Endodermal cell (in vitro differentiated cells): ENCODE measurements around the gene THSD4. TPM values are rescaled to one million over a fixed set of nuclear protein-coding genes. Genes with fewer than 3 reads are reported as not detected.

Experiments used
- DNase-seq: peaks from one replicate; pipeline ENCODE4 v3.0.0-alpha.2; 2017
- H3K27ac ChIP-seq: 2 replicates; pipeline ENCODE4 v1.5.1; 2013; ENCODE audit warnings: mild to moderate bottlenecking, low read depth, low read length, moderate library complexity
- H3K27me3 ChIP-seq: 2 replicates; pipeline ENCODE4 v1.6.1; 2013; ENCODE audit warnings: mild to moderate bottlenecking, low read length, moderate library complexity; ENCODE audit not compliant: insufficient read depth, control insufficient read depth, poor library complexity, severe bottlenecking
- H3K36me3 ChIP-seq: 2 replicates; pipeline ENCODE4 v1.7.0; 2013; ENCODE audit warnings: mild to moderate bottlenecking, low read length, moderate library complexity; ENCODE audit not compliant: control insufficient read depth, insufficient read depth
- H3K4me1 ChIP-seq: one replicate; pipeline ENCODE4 v1.7.0; 2013; ENCODE audit warnings: low read length; ENCODE audit not compliant: control insufficient read depth, insufficient read depth
- H3K4me3 ChIP-seq: 2 replicates; pipeline ENCODE4 v1.5.1; 2013; ENCODE audit warnings: mild to moderate bottlenecking, low read length, moderate library complexity
- H3K9ac ChIP-seq: 2 replicates; pipeline ENCODE4 v1.6.1; 2013; ENCODE audit warnings: mild to moderate bottlenecking, low read length, moderate library complexity; ENCODE audit not compliant: poor library complexity, severe bottlenecking; ENCODE audit errors: extremely low read depth
- H3K9me3 ChIP-seq: 2 replicates; pipeline ENCODE4 v1.6.1; 2013; ENCODE audit warnings: mild to moderate bottlenecking, low read length, moderate library complexity; ENCODE audit not compliant: control insufficient read depth
- H3K27ac Mint-ChIP-seq: 2 replicates; pipeline ENCODE4 v1.8.0; 2020; ENCODE audit warnings: mixed read lengths
- H3K27me3 Mint-ChIP-seq: 2 replicates; pipeline ENCODE4 v1.8.0; 2021; ENCODE audit warnings: mild to moderate bottlenecking, mixed read lengths; ENCODE audit not compliant: insufficient read depth
- H3K36me3 Mint-ChIP-seq: 2 replicates; pipeline ENCODE4 v1.8.0; 2020; ENCODE audit warnings: low read depth, mixed read lengths
- H3K4me1 Mint-ChIP-seq: 2 replicates; pipeline ENCODE4 v1.8.0; 2020; ENCODE audit warnings: mixed read lengths
- H3K4me3 Mint-ChIP-seq: 2 replicates; pipeline ENCODE4 v1.8.0; 2020; ENCODE audit warnings: mild to moderate bottlenecking, moderate library complexity, mixed read lengths
- H3K9me3 Mint-ChIP-seq: 2 replicates; pipeline ENCODE4 v1.8.0; 2020; ENCODE audit warnings: mild to moderate bottlenecking, mixed read lengths
- WGBS, 2 experiments: methylation state at CpG; one replicate each; pipeline versions ENCODE4 v1.1.5 to v1.1.7; 2013; ENCODE audit warnings: missing lambda C conversion rate in 2 of 2, mixed read lengths in 1 of 2; ENCODE audit not compliant: insufficient coverage in 1 of 2, insufficient read length in 1 of 2; 5-methylcytosine and 5-hydroxymethylcytosine counted together
- total RNA-seq, 2 donors: library from RNA; stranded (reverse); fragmentation: NEBNext Ultra II Directional in 1 of 2; extraction: Animal tissue kit (Norgen Biotek cat#: 25700) in 1 of 2; gene quantifications; 2 replicates in 1 of 2; 3 replicates in 1 of 2; pipeline ENCODE4 v1.2.1, GENCODE V29; 2021
- TF ChIP-seq, protein P1 (sequence below): fragments of 200-600 bp; sonication (generic); conservative IDR thresholded peaks from 2 replicates; pipeline ENCODE4 v1.5.0; 2021; ENCODE audit warnings: antibody characterized with exemption, mild to moderate bottlenecking

Gene THSD4
- total RNA-seq, 2 donors from 2014 or later = 4.6 to 5.4 TPM

DNA sequence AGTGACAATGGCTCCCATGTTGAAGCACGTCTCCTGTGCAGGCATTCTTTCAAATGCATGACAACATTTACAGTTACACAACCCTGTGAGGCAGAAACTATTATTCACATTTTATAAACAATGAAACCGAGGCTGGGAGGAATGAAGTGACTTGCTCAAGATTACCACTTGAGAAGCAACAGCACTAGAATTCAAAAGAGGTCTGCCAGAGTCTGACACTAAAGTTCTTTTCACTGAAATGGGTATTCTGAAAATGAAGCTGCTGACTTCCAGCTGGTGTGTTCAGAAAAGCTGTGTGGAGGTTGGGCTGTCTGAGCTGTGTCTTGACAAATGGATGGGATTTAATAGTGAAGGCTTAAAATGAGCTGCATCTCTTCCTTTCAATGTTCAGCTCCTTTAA is 104.4 kb downstream of the THSD4 start:
- no peaks in the 10 kb centered on the region for H3K36me3 ChIP-seq
- DNase-seq = no peak
- Mint-ChIP-seq H3K4me1 (no peaks in the 10 kb centered on the region), H3K4me3 (no peak overlapping the region), H3K36me3 (no peaks in the 10 kb centered on the region), H3K27me3 (peaks cover 20% of the 10 kb centered on the region), H3K27ac (no peak overlapping the region), H3K9me3 (peaks cover 4% of the 10 kb centered on the region)
- WGBS, 2 experiments = 67 to 76% methylated on average over 1 to 2 of the region's 2 CpGs
- H3K4me1 ChIP-seq = no peaks in the 10 kb centered on the region
- TF ChIP-seq, protein P1, sequence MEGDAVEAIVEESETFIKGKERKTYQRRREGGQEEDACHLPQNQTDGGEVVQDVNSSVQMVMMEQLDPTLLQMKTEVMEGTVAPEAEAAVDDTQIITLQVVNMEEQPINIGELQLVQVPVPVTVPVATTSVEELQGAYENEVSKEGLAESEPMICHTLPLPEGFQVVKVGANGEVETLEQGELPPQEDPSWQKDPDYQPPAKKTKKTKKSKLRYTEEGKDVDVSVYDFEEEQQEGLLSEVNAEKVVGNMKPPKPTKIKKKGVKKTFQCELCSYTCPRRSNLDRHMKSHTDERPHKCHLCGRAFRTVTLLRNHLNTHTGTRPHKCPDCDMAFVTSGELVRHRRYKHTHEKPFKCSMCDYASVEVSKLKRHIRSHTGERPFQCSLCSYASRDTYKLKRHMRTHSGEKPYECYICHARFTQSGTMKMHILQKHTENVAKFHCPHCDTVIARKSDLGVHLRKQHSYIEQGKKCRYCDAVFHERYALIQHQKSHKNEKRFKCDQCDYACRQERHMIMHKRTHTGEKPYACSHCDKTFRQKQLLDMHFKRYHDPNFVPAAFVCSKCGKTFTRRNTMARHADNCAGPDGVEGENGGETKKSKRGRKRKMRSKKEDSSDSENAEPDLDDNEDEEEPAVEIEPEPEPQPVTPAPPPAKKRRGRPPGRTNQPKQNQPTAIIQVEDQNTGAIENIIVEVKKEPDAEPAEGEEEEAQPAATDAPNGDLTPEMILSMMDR = no peak
- no peak overlapping the region for H3K9ac ChIP-seq
- no peaks in the 10 kb centered on the region for H3K27me3 ChIP-seq
- peaks cover 6% of the 10 kb centered on the region for H3K9me3 ChIP-seq
- H3K4me3 ChIP-seq = no peak overlapping the region
- no peak overlapping the region for H3K27ac ChIP-seq

DNA sequence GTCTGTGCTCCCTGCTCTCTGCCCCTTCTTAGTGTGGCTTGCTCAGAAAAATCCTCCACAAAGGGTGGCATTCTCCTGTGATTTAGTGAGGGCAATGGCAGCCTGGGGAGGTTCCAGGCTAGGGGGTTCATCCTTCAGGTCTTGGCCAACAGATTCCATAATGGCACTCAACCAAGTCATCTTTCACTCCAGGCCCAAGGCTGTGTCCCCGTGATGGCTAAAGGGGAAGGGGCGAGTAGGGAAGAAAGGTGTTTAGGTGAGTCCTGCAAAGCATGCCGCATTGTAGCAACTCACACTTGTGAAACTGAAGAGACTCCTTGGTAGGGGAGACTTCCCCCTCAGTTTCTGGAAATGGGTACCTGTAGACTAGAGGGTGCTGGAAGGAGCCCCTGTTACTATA is 105.6 kb downstream of the THSD4 start:
- Histone ChIP-seq H3K27ac (no peak overlapping the region), H3K9me3 (peaks cover 9% of the 10 kb centered on the region), H3K27me3 (no peaks in the 10 kb centered on the region), H3K4me3 (no peak overlapping the region), H3K36me3 (no peaks in the 10 kb centered on the region), H3K9ac (no peak overlapping the region), H3K4me1 (no peaks in the 10 kb centered on the region)
- H3K4me3 Mint-ChIP-seq = no peak overlapping the region
- H3K36me3 Mint-ChIP-seq = no peaks in the 10 kb centered on the region
- whole genome bisulfite sequencing, 2 experiments = 88 to 100% methylated on average over 2 to 3 of the region's 3 CpGs
- no peak overlapping the region for H3K27ac Mint-ChIP-seq
- TF ChIP-seq, protein P1 = no peak
- H3K4me1 Mint-ChIP-seq = no peaks in the 10 kb centered on the region
- H3K27me3 Mint-ChIP-seq = peaks cover 11% of the 10 kb centered on the region
- no peak for DNase-seq
- H3K9me3 Mint-ChIP-seq = no peaks in the 10 kb centered on the region

DNA sequence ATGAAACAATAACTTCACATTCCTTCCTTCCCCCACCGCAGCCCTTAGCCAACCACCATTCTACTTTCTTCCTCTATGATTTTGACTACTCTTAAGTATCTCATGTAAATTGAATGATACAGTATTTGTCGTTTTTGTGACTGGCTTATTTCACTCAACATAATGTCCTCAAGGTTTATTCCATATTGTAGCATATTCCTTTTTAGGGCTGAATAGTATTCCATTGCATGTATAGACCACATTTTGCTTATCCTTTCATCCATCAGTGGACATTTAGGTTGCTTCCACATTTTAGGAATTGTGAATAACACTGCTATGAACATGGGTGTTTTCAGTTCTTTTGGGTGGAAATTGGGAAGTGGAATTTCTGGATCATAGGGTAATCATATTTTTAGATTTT is 106.1 kb downstream of the THSD4 start:
- no peak overlapping the region for H3K27ac Mint-ChIP-seq
- H3K9me3 Mint-ChIP-seq = no peaks in the 10 kb centered on the region
- H3K4me3 Mint-ChIP-seq = no peak overlapping the region
- Histone ChIP-seq H3K9me3 (peaks cover 9% of the 10 kb centered on the region), H3K27me3 (no peaks in the 10 kb centered on the region), H3K27ac (no peak overlapping the region), H3K36me3 (no peaks in the 10 kb centered on the region), H3K4me1 (no peaks in the 10 kb centered on the region), H3K9ac (no peak overlapping the region), H3K4me3 (no peak overlapping the region)
- peaks cover 4% of the 10 kb centered on the region for H3K4me1 Mint-ChIP-seq
- H3K27me3 Mint-ChIP-seq = peaks cover 6% of the 10 kb centered on the region
- TF ChIP-seq, protein P1 = no peak
- WGBS, 2 experiments = 96% methylated on average over 2 of the region's 2 CpGs; no CpG with 5 or more reads in 1 of the 2 experiments
- no peak for DNase-seq
- H3K36me3 Mint-ChIP-seq = no peaks in the 10 kb centered on the region
